HepG2 (cell line): ENCODE results near the gene GALNTL6. TPM values are rescaled to one million over a fixed set of nuclear protein-coding genes. Genes with fewer than 3 reads are reported as not detected.

Experiments used
- ATAC-seq: fragments of 200-7000 bp; cut with Tn5 transposase; 3 replicates; pipeline ENCODE4 v1.9.1; 2020; ENCODE audit warnings: mild to moderate bottlenecking, moderate library complexity
- BruUV-seq: library from RNA; stranded (reverse); fragments of 400-500 nt; replicated peaks from 2 replicates; lab custom pipeline; 2021; lab: Mats Ljungman, UMichigan
- CTCF ChIA-PET: fragments of 300-600 bp; formaldehyde crosslinking; extraction: SDS; loops from one replicate; lab custom pipeline; 2021; ENCODE audit warnings: low total read pairs, inconsistent platforms, low intra/inter-chr PET ratio; lab: Yijun Ruan, JAX
- POLR2A ChIA-PET: fragments of 350-600 bp; sonication (Branson Sonifier 250); formaldehyde crosslinking; loops from one replicate; lab custom pipeline; 2020; ENCODE audit warnings: antibody characterized with exemption, inconsistent platforms; lab: Yijun Ruan, JAX
- DNase-seq: peaks from one replicate; pipeline ENCODE4 v3.0.0-alpha.2; 2015; ENCODE audit warnings: low spot score
- FAIRE-seq: peaks from 3 replicates; lab custom pipeline; 2011; peaks lifted over from hg19 to GRCh38; lab: Jason Lieb, UNC
- H2AFZ ChIP-seq: one replicate; pipeline ENCODE4 v1.6.1; 2011; ENCODE audit warnings: low read length, inconsistent platforms
- H3K27ac ChIP-seq: fragments of 300-600 bp; 3 replicates; pipeline ENCODE4 v1.8.0; 2011; ENCODE audit warnings: mixed run types, mild to moderate bottlenecking, mixed read lengths, low read length, inconsistent platforms; ENCODE audit not compliant: insufficient read depth; ENCODE audit errors: extremely low read length
- H3K27me3 ChIP-seq, 2 experiments: fragments of 200-600 bp in 1 of 2; 2 replicates in 1 of 2; 3 replicates in 1 of 2; pipeline versions ENCODE4 v1.6.0 to v1.8.0; 2011; ENCODE audit warnings: low read length in 2 of 2, mild to moderate bottlenecking in 2 of 2, moderate library complexity in 2 of 2, inconsistent platforms in 1 of 2; ENCODE audit not compliant: insufficient read depth in 2 of 2, control insufficient read depth in 1 of 2
- H3K36me3 ChIP-seq, 2 experiments: fragments of 200-600 bp in 1 of 2; replicated peaks in 1 of 2; 2 replicates in 1 of 2; 3 replicates in 1 of 2; pipeline versions ENCODE4 v1.5.1 to v1.8.0; 2011; ENCODE audit warnings: low read length in 2 of 2, inconsistent platforms in 1 of 2; ENCODE audit not compliant: insufficient read depth in 2 of 2, control insufficient read depth in 1 of 2
- H3K4me1 ChIP-seq: 2 replicates; pipeline ENCODE4 v1.5.1; 2012; ENCODE audit warnings: low read length, inconsistent platforms; ENCODE audit not compliant: insufficient read depth
- H3K4me2 ChIP-seq: 2 replicates; pipeline ENCODE4 v1.6.0; 2011; ENCODE audit warnings: low read depth, low read length, inconsistent platforms
- H3K4me3 ChIP-seq, 3 experiments: fragments of 200-600 bp in 1 of 3; sonication (generic), shearing (Covaris generic) in 1 of 3; replicated peaks in 1 of 3; 2 replicates each; pipeline ENCODE4 v1.5.1; 2011 to 2016; ENCODE audit warnings: low read length in 3 of 3, inconsistent platforms in 2 of 3, low read depth in 2 of 3, mild to moderate bottlenecking in 2 of 3, control low read depth in 1 of 3, mixed read lengths in 1 of 3; ENCODE audit not compliant: insufficient read depth in 1 of 3
- H3K79me2 ChIP-seq: one replicate; pipeline ENCODE4 v1.6.1; 2011; ENCODE audit warnings: low read length, inconsistent platforms; ENCODE audit not compliant: insufficient read depth
- H3K9ac ChIP-seq: 2 replicates; pipeline ENCODE4 v1.6.0; 2011; ENCODE audit warnings: mild to moderate bottlenecking, low read depth, low read length, inconsistent platforms; ENCODE audit not compliant: insufficient read depth
- H3K9me3 ChIP-seq: 2 replicates; pipeline ENCODE4 v1.5.1; 2012; ENCODE audit warnings: mild to moderate bottlenecking, low read length
- H4K20me1 ChIP-seq: 2 replicates; pipeline ENCODE4 v1.6.0; 2011; ENCODE audit warnings: inconsistent platforms, mild to moderate bottlenecking, low read length, moderate library complexity; ENCODE audit not compliant: insufficient read depth
- DMTF1 ChIP-seq: sonication (generic); formaldehyde crosslinking; IDR thresholded peaks from 2 replicates; pipeline ENCODE4 v1.4.0; 2020; ENCODE audit warnings: mild to moderate bottlenecking, missing genetic modification reagents
- JDP2 ChIP-seq: sonication (generic); formaldehyde crosslinking; IDR thresholded peaks from 2 replicates; pipeline ENCODE4 v1.8.1; 2022; ENCODE audit warnings: missing genetic modification reagents, borderline replicate concordance
- ZBED4 ChIP-seq: sonication (generic); formaldehyde crosslinking; IDR thresholded peaks from 2 replicates; pipeline ENCODE4 v1.4.0; 2020; ENCODE audit warnings: missing genetic modification reagents, borderline replicate concordance
- ZNF570 ChIP-seq: sonication (generic); formaldehyde crosslinking; IDR thresholded peaks from 2 replicates; pipeline ENCODE4 v1.4.0; 2020; ENCODE audit warnings: mild to moderate bottlenecking, missing genetic modification reagents, borderline replicate concordance
- WGBS: methylation state at CpG from one replicate; pipeline ENCODE4 v1.1.6; 2017; ENCODE audit warnings: low lambda C conversion rate; 5-methylcytosine and 5-hydroxymethylcytosine counted together
- in situ Hi-C: cut with HindIII; loops from 2 replicates; pipeline ENCODE4 v1.10.0; 2017; ENCODE audit warnings: low pct_unique_long_range_greater_than_20kb; ENCODE audit not compliant: extremely low pct_ligation_motif_present
- intact Hi-C: fragments of 100-400 bp; cut with micrococcal nuclease; formaldehyde crosslinking; loops from one replicate; pipeline ENCODE4 v1.10.0; 2022; ENCODE audit not compliant: unreplicated experiment
- polyA plus RNA-seq, 8 experiments: library from polyadenylated mRNA; depleted of rRNA in 3 of 8; stranded (reverse) in 7 of 8; unstranded in 1 of 8; fragments of >200 nt; fragmentation: Illumina TruSeq in 4 of 8; extraction: Trizol in 4 of 8; gene quantifications; 2 replicates each; pipeline versions ENCODE4 v1.2.1 to v1.2.3, GENCODE V29; 2011 to 2016; ENCODE audit warnings: low read depth in 4 of 8, missing spikeins in 1 of 8, mixed read lengths in 1 of 8; ENCODE audit not compliant: insufficient read depth in 1 of 8
- total RNA-seq, 5 experiments: library from RNA; depleted of rRNA; stranded (reverse); fragments of >200 nt; fragmentation: Illumina TruSeq; extraction: Trizol; gene quantifications; 2 replicates each; pipeline ENCODE4 v1.2.3, GENCODE V29; 2016; ENCODE audit warnings: low read depth in 1 of 5

Gene GALNTL6
- total and polyA plus RNA-seq, 2 of the 13 experiments (the other 11 are each of a cell fraction or from before 2014, with no cell fraction given): not detected

GRCh38 chr4:172153719-172154118, 340.5 kb downstream of the GALNTL6 start:
- no peak for ATAC-seq

More at GRCh38 chr4:172153719-172154118, 340.5 kb downstream of the GALNTL6 start:
- H3K9ac ChIP-seq: no peak overlapping the region
- 4% methylated on average over 4 of the region's 4 CpGs for WGBS
- H3K4me3 ChIP-seq: no peak overlapping the region
- no peaks in the 10 kb centered on the region for H3K4me1 ChIP-seq
- DNase-seq (no peak), FAIRE-seq (no peak)
- ChIA-PET CTCF (no interaction called here), POLR2A (no interaction called here)
- no peak overlapping the region for H3K27ac ChIP-seq
- TF ChIP-seq ZNF570 (no peak), DMTF1 (CRISPR knock-in tag) (no peak), ZBED4 (CRISPR knock-in tag) (no peak), JDP2 (CRISPR knock-in tag) (no peak)
- no peaks in the 10 kb centered on the region for H3K9me3 ChIP-seq
- BruUV-seq: no TSS peak
- intact Hi-C loops (no loop called here), in situ Hi-C loops (no loop called here)
- no peaks in the 10 kb centered on the region for H3K27me3 ChIP-seq
- no peak overlapping the region for H2AFZ ChIP-seq
- H3K36me3 ChIP-seq: no peaks in the 10 kb centered on the region
- H3K79me2 ChIP-seq: no peaks in the 10 kb centered on the region
- no peak overlapping the region for H3K4me2 ChIP-seq
- no peaks in the 10 kb centered on the region for H4K20me1 ChIP-seq
